Liver (tissue), 9 donors: ENCODE measurements around the gene UBE3A. TPM values are rescaled to one million over a fixed set of nuclear protein-coding genes. Genes with fewer than 3 reads are reported as not detected.

Experiments
- DNase-seq: peaks from one replicate; pipeline ENCODE4 v3.0.0-alpha.2; 2017; ENCODE audit warnings: low spot score
- H3K27ac ChIP-seq, 2 donors: one replicate each; pipeline ENCODE4 v1.7.0; 2013; ENCODE audit warnings: inconsistent platforms in 2 of 2, low read length in 2 of 2, control low read depth in 1 of 2, low read depth in 1 of 2, mild to moderate bottlenecking in 1 of 2
- H3K27me3 ChIP-seq, 4 donors: one replicate each; pipeline versions ENCODE4 v1.6.1 to v1.7.0; 2013; ENCODE audit warnings: low read length in 3 of 4, inconsistent platforms in 1 of 4, mild to moderate bottlenecking in 1 of 4, moderate library complexity in 1 of 4; ENCODE audit not compliant: control insufficient read depth in 4 of 4, insufficient read depth in 4 of 4
- H3K36me3 ChIP-seq, 4 donors: one replicate each; pipeline versions ENCODE4 v1.6.1 to v1.7.0; 2013; ENCODE audit warnings: low read length in 3 of 4, mild to moderate bottlenecking in 3 of 4, low read depth in 1 of 4, moderate library complexity in 1 of 4; ENCODE audit not compliant: control insufficient read depth in 4 of 4, insufficient read depth in 3 of 4
- H3K4me1 ChIP-seq, 4 donors: one replicate each; pipeline versions ENCODE4 v1.6.1 to v1.7.0; 2013; ENCODE audit warnings: low read length in 3 of 4, mild to moderate bottlenecking in 3 of 4, moderate library complexity in 1 of 4; ENCODE audit not compliant: control insufficient read depth in 4 of 4, insufficient read depth in 4 of 4
- H3K4me3 ChIP-seq, 3 donors: one replicate each; pipeline versions ENCODE4 v1.6.1 to v1.7.0; 2013; ENCODE audit warnings: low read length in 3 of 3, control low read depth in 1 of 3, low read depth in 1 of 3, mild to moderate bottlenecking in 1 of 3
- H3K9ac ChIP-seq, 2 donors: one replicate each; pipeline ENCODE4 v1.7.0; 2013; ENCODE audit warnings: low read length in 2 of 2, mild to moderate bottlenecking in 2 of 2, moderate library complexity in 2 of 2, control low read depth in 1 of 2, low read depth in 1 of 2
- H3K9me3 ChIP-seq, 4 donors: one replicate each; pipeline versions ENCODE4 v1.6.1 to v1.7.0; 2013; ENCODE audit warnings: low read length in 3 of 4; ENCODE audit not compliant: control insufficient read depth in 4 of 4
- EGR1 ChIP-seq, 2 donors: IDR thresholded peaks; 2 replicates each; pipeline ENCODE4 v1.6.1; 2016 to 2018; ENCODE audit warnings: antibody characterized with exemption in 2 of 2, low read depth in 2 of 2
- FOXA1 ChIP-seq: IDR thresholded peaks from 2 replicates; pipeline ENCODE4 v1.6.1; 2016; ENCODE audit warnings: antibody characterized with exemption
- FOXA2 ChIP-seq: IDR thresholded peaks from 2 replicates; pipeline ENCODE4 v1.6.1; 2016; ENCODE audit warnings: antibody characterized with exemption
- GABPA ChIP-seq, 2 donors: IDR thresholded peaks in 1 of 2; conservative IDR thresholded peaks in 1 of 2; 2 replicates each; pipeline ENCODE4 v1.6.1; 2016; ENCODE audit warnings: antibody characterized with exemption in 2 of 2, mild to moderate bottlenecking in 1 of 2, moderate library complexity in 1 of 2
- HNF4A ChIP-seq, 2 donors: conservative IDR thresholded peaks; 2 replicates each; pipeline ENCODE4 v1.6.1; 2016; ENCODE audit warnings: antibody characterized with exemption in 2 of 2, mild to moderate bottlenecking in 2 of 2
- HNF4G ChIP-seq: IDR thresholded peaks from 2 replicates; pipeline ENCODE4 v1.6.1; 2016; ENCODE audit warnings: antibody characterized with exemption
- JUND ChIP-seq, 2 donors: IDR thresholded peaks; 2 replicates each; pipeline ENCODE4 v1.6.1; 2016; ENCODE audit warnings: antibody characterized with exemption in 2 of 2
- NR2F2 ChIP-seq: IDR thresholded peaks from 2 replicates; pipeline ENCODE4 v1.6.1; 2016; ENCODE audit warnings: antibody characterized with exemption
- RAD21 ChIP-seq, 2 donors: IDR thresholded peaks; 2 replicates each; pipeline ENCODE4 v1.6.1; 2016; ENCODE audit warnings: antibody characterized with exemption in 2 of 2, mild to moderate bottlenecking in 2 of 2
- RXRA ChIP-seq, 2 donors: IDR thresholded peaks; 2 replicates each; pipeline ENCODE4 v1.6.1; 2017 to 2018; ENCODE audit warnings: antibody characterized with exemption in 2 of 2, mild to moderate bottlenecking in 1 of 2
- SP1 ChIP-seq: IDR thresholded peaks from 2 replicates; pipeline ENCODE4 v1.6.1; 2018; ENCODE audit warnings: antibody characterized with exemption, mild to moderate bottlenecking
- TAF1 ChIP-seq: conservative IDR thresholded peaks from 2 replicates; pipeline ENCODE4 v1.6.1; 2016; ENCODE audit warnings: antibody characterized with exemption, mild to moderate bottlenecking
- YY1 ChIP-seq: IDR thresholded peaks from 2 replicates; pipeline ENCODE4 v1.6.1; 2016; ENCODE audit warnings: antibody characterized with exemption, mild to moderate bottlenecking
- WGBS: extraction: QIAGEN DNeasy Blood & Tissue Kit; methylation state at CpG from one replicate; pipeline ENCODE4 v1.1.7; 2013; 5-methylcytosine and 5-hydroxymethylcytosine counted together
- polyA plus RNA-seq, 2 donors: library from polyadenylated mRNA; stranded (reverse) in 1 of 2; unstranded in 1 of 2; fragments of 200-250 nt in 1 of 2; fragments of >200 nt in 1 of 2; fragmentation: Nextera tagmentation in 1 of 2; extraction: Ambion mirVana in 1 of 2; gene quantifications; one replicate each; pipeline versions ENCODE4 v1.2.1 to v1.2.3, GENCODE V29; 2013 to 2015
- total RNA-seq, 2 donors: library from RNA; depleted of rRNA; stranded (reverse); fragments of >200 nt; gene quantifications; one replicate each; pipeline ENCODE4 v1.2.3, GENCODE V29; 2014
- TF ChIP-seq, protein P1 (sequence below): IDR thresholded peaks from 2 replicates; pipeline ENCODE4 v1.6.1; 2016; ENCODE audit warnings: antibody characterized with exemption, mild to moderate bottlenecking
- TF ChIP-seq, protein P2 (sequence below): IDR thresholded peaks from 2 replicates; pipeline ENCODE4 v1.6.1; 2016; ENCODE audit warnings: antibody characterized with exemption
- TF ChIP-seq, protein P3 (sequence below): IDR thresholded peaks from 2 replicates; pipeline ENCODE4 v1.6.1; 2016; ENCODE audit warnings: antibody characterized with exemption
- TF ChIP-seq, protein P4 (sequence below): fragments of 150-350 bp; IDR thresholded peaks from 2 replicates; pipeline ENCODE4 v1.5.1; 2017; ENCODE audit warnings: improper control_type of control experiment, low read depth, low read length; ENCODE audit not compliant: missing input control
- TF ChIP-seq, protein P5 (sequence below): IDR thresholded peaks from 2 replicates; pipeline ENCODE4 v1.6.1; 2016; ENCODE audit warnings: antibody characterized with exemption
- donor health status: healthy.
- donor health status: healthy.
- donor health status: healthy.
- donor health status: healthy.
- donor health status: healthy.

The UBE3A gene
- total and polyA plus RNA-seq, 4 donors = 12.9 to 58.4 (median 38.2) TPM

DNA sequence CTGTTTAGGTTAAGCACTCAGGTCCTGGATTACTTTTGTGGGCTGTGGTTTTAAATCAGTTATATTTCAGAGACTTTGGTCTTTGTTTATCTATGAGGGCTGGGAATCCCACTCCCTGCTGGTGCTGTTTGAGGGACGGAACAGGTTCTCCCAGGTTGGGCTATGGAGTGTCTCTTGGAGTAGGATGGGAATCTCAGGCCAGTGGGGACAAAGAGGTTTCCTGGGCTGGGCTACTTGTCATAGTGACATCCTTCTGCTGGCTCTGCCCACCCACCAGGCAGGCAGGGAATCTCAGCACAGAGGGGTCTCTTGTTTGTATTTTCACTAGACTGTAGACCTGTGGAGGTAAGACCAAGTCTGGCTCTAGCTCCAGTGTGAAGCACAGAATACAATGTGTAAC is 47.2 kb upstream of the UBE3A start (continued):
- TF ChIP-seq, protein P1, sequence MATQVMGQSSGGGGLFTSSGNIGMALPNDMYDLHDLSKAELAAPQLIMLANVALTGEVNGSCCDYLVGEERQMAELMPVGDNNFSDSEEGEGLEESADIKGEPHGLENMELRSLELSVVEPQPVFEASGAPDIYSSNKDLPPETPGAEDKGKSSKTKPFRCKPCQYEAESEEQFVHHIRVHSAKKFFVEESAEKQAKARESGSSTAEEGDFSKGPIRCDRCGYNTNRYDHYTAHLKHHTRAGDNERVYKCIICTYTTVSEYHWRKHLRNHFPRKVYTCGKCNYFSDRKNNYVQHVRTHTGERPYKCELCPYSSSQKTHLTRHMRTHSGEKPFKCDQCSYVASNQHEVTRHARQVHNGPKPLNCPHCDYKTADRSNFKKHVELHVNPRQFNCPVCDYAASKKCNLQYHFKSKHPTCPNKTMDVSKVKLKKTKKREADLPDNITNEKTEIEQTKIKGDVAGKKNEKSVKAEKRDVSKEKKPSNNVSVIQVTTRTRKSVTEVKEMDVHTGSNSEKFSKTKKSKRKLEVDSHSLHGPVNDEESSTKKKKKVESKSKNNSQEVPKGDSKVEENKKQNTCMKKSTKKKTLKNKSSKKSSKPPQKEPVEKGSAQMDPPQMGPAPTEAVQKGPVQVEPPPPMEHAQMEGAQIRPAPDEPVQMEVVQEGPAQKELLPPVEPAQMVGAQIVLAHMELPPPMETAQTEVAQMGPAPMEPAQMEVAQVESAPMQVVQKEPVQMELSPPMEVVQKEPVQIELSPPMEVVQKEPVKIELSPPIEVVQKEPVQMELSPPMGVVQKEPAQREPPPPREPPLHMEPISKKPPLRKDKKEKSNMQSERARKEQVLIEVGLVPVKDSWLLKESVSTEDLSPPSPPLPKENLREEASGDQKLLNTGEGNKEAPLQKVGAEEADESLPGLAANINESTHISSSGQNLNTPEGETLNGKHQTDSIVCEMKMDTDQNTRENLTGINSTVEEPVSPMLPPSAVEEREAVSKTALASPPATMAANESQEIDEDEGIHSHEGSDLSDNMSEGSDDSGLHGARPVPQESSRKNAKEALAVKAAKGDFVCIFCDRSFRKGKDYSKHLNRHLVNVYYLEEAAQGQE = no peak
- TF ChIP-seq RXRA (IDR thresholded peaks at IDR 0.05) = no peak
- no peak for TF ChIP-seq GABPA (IDR thresholded peaks at IDR 0.05 in 1 of 2, conservative IDR thresholded peaks at IDR 0.05 in 1 of 2)
- no peak for TF ChIP-seq EGR1 (IDR thresholded peaks at IDR 0.05; ENCODE audit: low read depth in 2 of 2)
- TF ChIP-seq, protein P2, sequence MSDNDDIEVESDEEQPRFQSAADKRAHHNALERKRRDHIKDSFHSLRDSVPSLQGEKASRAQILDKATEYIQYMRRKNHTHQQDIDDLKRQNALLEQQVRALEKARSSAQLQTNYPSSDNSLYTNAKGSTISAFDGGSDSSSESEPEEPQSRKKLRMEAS = no peak
- no peak for TF ChIP-seq RAD21 (IDR thresholded peaks at IDR 0.05)

DNA sequence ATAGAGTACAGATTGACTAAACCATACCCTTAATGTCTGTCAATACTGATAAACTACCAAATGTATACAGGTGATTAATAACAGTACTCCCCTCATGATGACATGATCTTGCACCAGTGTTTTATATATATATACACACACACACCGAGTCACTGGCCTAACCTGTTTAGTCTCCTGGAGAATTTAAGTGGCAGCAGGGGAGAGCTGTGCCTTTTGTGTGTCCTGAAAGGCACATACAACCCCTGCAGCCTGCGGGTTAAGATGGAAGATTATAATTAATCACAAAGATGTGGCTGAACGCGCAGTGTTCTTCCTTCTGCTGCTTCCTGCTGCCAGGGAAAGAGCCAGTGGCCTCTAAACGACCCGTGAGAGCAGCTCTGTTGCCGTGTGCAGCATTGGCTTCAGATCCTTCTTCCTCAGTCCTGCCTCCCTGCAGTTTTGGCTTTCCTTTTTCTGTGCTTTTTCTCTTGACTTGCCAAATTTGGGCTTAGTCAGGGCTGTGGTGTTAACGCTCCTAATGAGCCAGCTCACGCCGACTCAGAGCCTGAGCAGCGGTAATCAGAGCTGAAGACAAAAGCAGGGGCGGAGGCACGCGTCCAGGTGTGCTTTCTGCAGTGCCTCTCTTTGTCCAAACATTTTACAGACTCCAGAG is 42.5 kb upstream of the UBE3A start:
- H3K9ac ChIP-seq = no peak overlapping the region
- DNase-seq = no peak

DNA sequence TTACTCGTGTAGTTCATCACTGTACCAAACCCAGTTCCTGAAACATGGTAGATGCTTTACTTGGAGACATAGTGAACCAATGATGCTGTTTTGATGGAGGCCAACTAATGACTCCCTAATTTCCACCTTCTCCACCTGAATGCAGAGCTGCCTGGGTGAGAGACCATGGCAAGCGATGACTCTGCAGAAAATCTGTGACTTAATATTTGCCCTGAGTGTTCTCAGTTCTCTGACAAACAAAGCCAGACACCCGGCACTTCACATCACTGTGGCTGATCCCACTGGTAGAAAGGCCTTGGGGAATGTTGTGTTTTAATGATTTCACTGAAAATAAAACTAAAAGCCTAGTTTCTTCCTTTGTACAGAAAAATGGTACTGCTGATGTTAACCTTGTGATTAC is 39.5 kb upstream of the UBE3A start:
- DNase-seq = no peak
- Histone ChIP-seq H3K9ac (no peak overlapping the region), H3K27me3 (no peaks in the 10 kb centered on the region), H3K4me3 (no peak overlapping the region), H3K36me3 (no peaks in the 10 kb centered on the region), H3K4me1 (no peaks in the 10 kb centered on the region), H3K9me3 (no peaks in the 10 kb centered on the region), H3K27ac (no peak overlapping the region)
- 89% methylated on average over 3 of the region's 3 CpGs for WGBS
- TF ChIP-seq HNF4G (no peak), FOXA1 (no peak), NR2F2 (no peak), HNF4A (conservative IDR thresholded peaks at IDR 0.05) (no peak), YY1 (no peak), EGR1 (IDR thresholded peaks at IDR 0.05; ENCODE audit: low read depth in 2 of 2) (no peak), RXRA (IDR thresholded peaks at IDR 0.05) (no peak), FOXA2 (no peak), JUND (IDR thresholded peaks at IDR 0.05) (no peak)
- TF ChIP-seq, protein P3, sequence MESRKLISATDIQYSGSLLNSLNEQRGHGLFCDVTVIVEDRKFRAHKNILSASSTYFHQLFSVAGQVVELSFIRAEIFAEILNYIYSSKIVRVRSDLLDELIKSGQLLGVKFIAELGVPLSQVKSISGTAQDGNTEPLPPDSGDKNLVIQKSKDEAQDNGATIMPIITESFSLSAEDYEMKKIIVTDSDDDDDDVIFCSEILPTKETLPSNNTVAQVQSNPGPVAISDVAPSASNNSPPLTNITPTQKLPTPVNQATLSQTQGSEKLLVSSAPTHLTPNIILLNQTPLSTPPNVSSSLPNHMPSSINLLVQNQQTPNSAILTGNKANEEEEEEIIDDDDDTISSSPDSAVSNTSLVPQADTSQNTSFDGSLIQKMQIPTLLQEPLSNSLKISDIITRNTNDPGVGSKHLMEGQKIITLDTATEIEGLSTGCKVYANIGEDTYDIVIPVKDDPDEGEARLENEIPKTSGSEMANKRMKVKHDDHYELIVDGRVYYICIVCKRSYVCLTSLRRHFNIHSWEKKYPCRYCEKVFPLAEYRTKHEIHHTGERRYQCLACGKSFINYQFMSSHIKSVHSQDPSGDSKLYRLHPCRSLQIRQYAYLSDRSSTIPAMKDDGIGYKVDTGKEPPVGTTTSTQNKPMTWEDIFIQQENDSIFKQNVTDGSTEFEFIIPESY = no peak
- TF ChIP-seq, protein P4, sequence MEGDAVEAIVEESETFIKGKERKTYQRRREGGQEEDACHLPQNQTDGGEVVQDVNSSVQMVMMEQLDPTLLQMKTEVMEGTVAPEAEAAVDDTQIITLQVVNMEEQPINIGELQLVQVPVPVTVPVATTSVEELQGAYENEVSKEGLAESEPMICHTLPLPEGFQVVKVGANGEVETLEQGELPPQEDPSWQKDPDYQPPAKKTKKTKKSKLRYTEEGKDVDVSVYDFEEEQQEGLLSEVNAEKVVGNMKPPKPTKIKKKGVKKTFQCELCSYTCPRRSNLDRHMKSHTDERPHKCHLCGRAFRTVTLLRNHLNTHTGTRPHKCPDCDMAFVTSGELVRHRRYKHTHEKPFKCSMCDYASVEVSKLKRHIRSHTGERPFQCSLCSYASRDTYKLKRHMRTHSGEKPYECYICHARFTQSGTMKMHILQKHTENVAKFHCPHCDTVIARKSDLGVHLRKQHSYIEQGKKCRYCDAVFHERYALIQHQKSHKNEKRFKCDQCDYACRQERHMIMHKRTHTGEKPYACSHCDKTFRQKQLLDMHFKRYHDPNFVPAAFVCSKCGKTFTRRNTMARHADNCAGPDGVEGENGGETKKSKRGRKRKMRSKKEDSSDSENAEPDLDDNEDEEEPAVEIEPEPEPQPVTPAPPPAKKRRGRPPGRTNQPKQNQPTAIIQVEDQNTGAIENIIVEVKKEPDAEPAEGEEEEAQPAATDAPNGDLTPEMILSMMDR = no peak

More for the DNA sequence above, 42.5 kb upstream of the UBE3A start:
- Histone ChIP-seq H3K27ac (no peak overlapping the region), H3K4me3 (no peak overlapping the region), H3K36me3 (no peaks in the 10 kb centered on the region), H3K9me3 (peaks cover 0 to 1% (median 0%) of the 10 kb centered on the region in 4 donors), H3K4me1 (no peaks in the 10 kb centered on the region), H3K27me3 (no peaks in the 10 kb centered on the region)
- WGBS = 38% methylated on average over 14 of the region's 14 CpGs
- no peak for TF ChIP-seq FOXA2
- TF ChIP-seq TAF1 = no peak
- TF ChIP-seq NR2F2 = no peak
- TF ChIP-seq EGR1 (IDR thresholded peaks at IDR 0.05; ENCODE audit: low read depth in 2 of 2) = no peak
- TF ChIP-seq SP1 = no peak
- TF ChIP-seq, protein P5, sequence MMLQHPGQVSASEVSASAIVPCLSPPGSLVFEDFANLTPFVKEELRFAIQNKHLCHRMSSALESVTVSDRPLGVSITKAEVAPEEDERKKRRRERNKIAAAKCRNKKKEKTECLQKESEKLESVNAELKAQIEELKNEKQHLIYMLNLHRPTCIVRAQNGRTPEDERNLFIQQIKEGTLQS = no peak
- TF ChIP-seq, protein P3 = no peak
- TF ChIP-seq RXRA (IDR thresholded peaks at IDR 0.05) = no peak
- TF ChIP-seq JUND (IDR thresholded peaks at IDR 0.05) = no peak
- TF ChIP-seq, protein P2 = no peak
- TF ChIP-seq FOXA1 = no peak
